K562 (cell line): Measurements from ENCODE around the gene ASMT. TPM values are rescaled to one million over a fixed set of nuclear protein-coding genes. Genes with fewer than 3 reads are reported as not detected.
A peak's percentile ranks its signal among the peaks of the same experiment; 100 is the strongest.

Experiments used
- JUN ChIP-seq, 2 experiments: sonication (generic) in 1 of 2; formaldehyde crosslinking in 1 of 2; IDR thresholded peaks; 2 replicates each; pipeline versions ENCODE4 v1.6.1 to v1.8.0; 2012 to 2022; ENCODE audit warnings: borderline replicate concordance in 2 of 2, mild to moderate bottlenecking in 2 of 2, improper control_type of control experiment in 1 of 2, low read depth in 1 of 2, low read length in 1 of 2, missing genetic modification reagents in 1 of 2
- KLF6 ChIP-seq: fragments of 250-450 bp; sonication (Bioruptor Pico); IDR thresholded peaks from 2 replicates; pipeline ENCODE4 v1.4.0; 2020; ENCODE audit warnings: mild to moderate bottlenecking, moderate library complexity, borderline replicate concordance
- NCOA2 ChIP-seq, 2 experiments: fragments of 450-650 bp; IDR thresholded peaks; 2 replicates each; pipeline ENCODE4 v1.6.1; 2018; ENCODE audit warnings: mild to moderate bottlenecking in 2 of 2, moderate library complexity in 1 of 2; ENCODE audit not compliant: partially characterized antibody in 2 of 2
- NR2F6 ChIP-seq: fragments of 450-650 bp; formaldehyde crosslinking; IDR thresholded peaks from 2 replicates; pipeline ENCODE4 v1.4.0; 2020; ENCODE audit warnings: mild to moderate bottlenecking
- RBFOX2 ChIP-seq: fragments of 200-400 bp; formaldehyde crosslinking; IDR thresholded peaks from 2 replicates; pipeline ENCODE4 v1.6.1; 2017; ENCODE audit warnings: low read depth, mild to moderate bottlenecking, low read length, moderate library complexity
- SRSF3 ChIP-seq: fragments of 200-400 bp; formaldehyde crosslinking; IDR thresholded peaks from 2 replicates; pipeline ENCODE4 v1.6.1; 2016; ENCODE audit warnings: mild to moderate bottlenecking, low read length, moderate library complexity; ENCODE audit not compliant: insufficient read depth
- TARDBP ChIP-seq: fragments of 450-650 bp; IDR thresholded peaks from 2 replicates; pipeline ENCODE4 v1.6.1; 2016
- polyA plus RNA-seq, 8 experiments: library from polyadenylated mRNA; depleted of rRNA in 4 of 8; stranded (reverse) in 5 of 8; unstranded in 3 of 8; fragments of >200 nt; fragmentation: Nextera tagmentation in 2 of 8; fragmentation: Illumina TruSeq in 1 of 8; extraction: Ambion mirVana in 2 of 8; extraction: Trizol in 1 of 8; gene quantifications; 2 replicates each; pipeline versions ENCODE4 v1.2.1 to v1.2.3, GENCODE V29; 2011 to 2014; ENCODE audit warnings: inconsistent platforms in 1 of 8, missing spikeins in 1 of 8
- total RNA-seq, 7 experiments: library from RNA; depleted of rRNA in 6 of 7; stranded (reverse); fragments of >200 nt in 6 of 7; fragmentation: Illumina TruSeq in 2 of 7; extraction: Trizol in 2 of 7; gene quantifications; 2 replicates each; pipeline versions ENCODE4 v1.2.1 to v1.2.3, GENCODE V29; 2011 to 2021; ENCODE audit warnings: low replicate concordance in 1 of 7
- TF ChIP-seq, protein P1 (sequence below): fragments of 450-650 bp; formaldehyde crosslinking; IDR thresholded peaks from 2 replicates; pipeline ENCODE4 v1.4.0; 2022; ENCODE audit warnings: missing genetic modification characterization
- TF ChIP-seq, protein P2 (sequence below): sonication (generic); formaldehyde crosslinking; IDR thresholded peaks from 2 replicates; pipeline ENCODE4 v1.8.0; 2022; ENCODE audit warnings: mild to moderate bottlenecking, missing genetic modification reagents
- TF ChIP-seq, protein P3 (sequence below): fragments of 450-650 bp; IDR thresholded peaks from one replicate; pipeline ENCODE4 v1.6.1; 2018; ENCODE audit warnings: mild to moderate bottlenecking, moderate library complexity; ENCODE audit not compliant: partially characterized antibody
- TF ChIP-seq, protein P4 (sequence below): fragments of 200-800 bp; sonication (Bioruptor generic); IDR thresholded peaks from 2 replicates; pipeline ENCODE4 v1.6.1; 2017; ENCODE audit warnings: missing genetic modification characterization, missing compliant biosample characterization

Gene ASMT
- total and polyA plus RNA-seq, 9 of the 15 experiments (the other 6 are each of a cell fraction or from before 2014, with no cell fraction given): 0.06 TPM; not detected in 8

DNA sequence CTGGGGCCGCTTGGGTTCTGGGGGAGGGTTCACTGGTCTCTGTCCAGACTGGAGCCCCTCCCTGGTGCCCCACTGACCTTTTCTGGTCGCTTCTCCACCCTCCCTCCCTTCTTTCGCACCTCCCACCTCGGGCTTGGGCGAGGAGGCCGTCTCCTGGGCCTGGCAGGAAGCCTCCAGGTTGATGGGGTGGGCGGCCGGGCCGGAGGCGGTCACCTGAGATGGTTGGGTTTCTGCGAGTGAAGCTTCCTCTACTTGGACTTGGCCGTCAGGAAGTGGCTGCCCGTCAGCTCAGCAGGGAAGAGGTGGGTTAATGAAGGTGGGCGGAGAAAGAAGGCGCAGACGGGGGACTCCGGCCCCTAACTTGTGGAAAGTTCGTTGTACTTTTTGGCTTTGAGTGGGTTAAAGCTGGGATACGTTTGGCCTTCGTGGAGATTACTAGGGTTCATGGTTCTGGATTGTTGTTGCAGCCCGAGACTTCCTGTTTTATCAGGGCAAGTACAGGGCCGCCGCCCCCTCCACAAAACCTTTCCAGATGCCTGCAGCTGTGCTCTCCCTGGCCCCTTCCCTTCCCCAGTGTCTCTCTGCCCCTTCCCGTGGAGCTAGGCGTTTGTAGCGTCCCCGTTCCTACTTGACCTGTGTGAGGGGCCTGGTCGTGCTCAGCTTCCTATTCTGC lies 22.3 kb upstream of the ASMT start (continued):
- no peak for TF ChIP-seq SRSF3
- TF ChIP-seq, protein P1, sequence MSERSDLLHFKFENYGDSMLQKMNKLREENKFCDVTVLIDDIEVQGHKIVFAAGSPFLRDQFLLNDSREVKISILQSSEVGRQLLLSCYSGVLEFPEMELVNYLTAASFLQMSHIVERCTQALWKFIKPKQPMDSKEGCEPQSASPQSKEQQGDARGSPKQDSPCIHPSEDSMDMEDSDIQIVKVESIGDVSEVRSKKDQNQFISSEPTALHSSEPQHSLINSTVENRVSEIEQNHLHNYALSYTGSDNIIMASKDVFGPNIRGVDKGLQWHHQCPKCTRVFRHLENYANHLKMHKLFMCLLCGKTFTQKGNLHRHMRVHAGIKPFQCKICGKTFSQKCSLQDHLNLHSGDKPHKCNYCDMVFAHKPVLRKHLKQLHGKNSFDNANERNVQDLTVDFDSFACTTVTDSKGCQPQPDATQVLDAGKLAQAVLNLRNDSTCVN (CRISPR knock-in tag): no peak
- TF ChIP-seq KLF6: no peak
- no peak for TF ChIP-seq NR2F6 (CRISPR knock-in tag)
- TF ChIP-seq, protein P2, sequence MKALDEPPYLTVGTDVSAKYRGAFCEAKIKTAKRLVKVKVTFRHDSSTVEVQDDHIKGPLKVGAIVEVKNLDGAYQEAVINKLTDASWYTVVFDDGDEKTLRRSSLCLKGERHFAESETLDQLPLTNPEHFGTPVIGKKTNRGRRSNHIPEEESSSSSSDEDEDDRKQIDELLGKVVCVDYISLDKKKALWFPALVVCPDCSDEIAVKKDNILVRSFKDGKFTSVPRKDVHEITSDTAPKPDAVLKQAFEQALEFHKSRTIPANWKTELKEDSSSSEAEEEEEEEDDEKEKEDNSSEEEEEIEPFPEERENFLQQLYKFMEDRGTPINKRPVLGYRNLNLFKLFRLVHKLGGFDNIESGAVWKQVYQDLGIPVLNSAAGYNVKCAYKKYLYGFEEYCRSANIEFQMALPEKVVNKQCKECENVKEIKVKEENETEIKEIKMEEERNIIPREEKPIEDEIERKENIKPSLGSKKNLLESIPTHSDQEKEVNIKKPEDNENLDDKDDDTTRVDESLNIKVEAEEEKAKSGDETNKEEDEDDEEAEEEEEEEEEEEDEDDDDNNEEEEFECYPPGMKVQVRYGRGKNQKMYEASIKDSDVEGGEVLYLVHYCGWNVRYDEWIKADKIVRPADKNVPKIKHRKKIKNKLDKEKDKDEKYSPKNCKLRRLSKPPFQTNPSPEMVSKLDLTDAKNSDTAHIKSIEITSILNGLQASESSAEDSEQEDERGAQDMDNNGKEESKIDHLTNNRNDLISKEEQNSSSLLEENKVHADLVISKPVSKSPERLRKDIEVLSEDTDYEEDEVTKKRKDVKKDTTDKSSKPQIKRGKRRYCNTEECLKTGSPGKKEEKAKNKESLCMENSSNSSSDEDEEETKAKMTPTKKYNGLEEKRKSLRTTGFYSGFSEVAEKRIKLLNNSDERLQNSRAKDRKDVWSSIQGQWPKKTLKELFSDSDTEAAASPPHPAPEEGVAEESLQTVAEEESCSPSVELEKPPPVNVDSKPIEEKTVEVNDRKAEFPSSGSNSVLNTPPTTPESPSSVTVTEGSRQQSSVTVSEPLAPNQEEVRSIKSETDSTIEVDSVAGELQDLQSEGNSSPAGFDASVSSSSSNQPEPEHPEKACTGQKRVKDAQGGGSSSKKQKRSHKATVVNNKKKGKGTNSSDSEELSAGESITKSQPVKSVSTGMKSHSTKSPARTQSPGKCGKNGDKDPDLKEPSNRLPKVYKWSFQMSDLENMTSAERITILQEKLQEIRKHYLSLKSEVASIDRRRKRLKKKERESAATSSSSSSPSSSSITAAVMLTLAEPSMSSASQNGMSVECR: no peak
- TF ChIP-seq NCOA2 (IDR thresholded peaks at IDR 0.05; ENCODE audit: partially characterized antibody in 2 of 2): no peak
- TF ChIP-seq, protein P3, sequence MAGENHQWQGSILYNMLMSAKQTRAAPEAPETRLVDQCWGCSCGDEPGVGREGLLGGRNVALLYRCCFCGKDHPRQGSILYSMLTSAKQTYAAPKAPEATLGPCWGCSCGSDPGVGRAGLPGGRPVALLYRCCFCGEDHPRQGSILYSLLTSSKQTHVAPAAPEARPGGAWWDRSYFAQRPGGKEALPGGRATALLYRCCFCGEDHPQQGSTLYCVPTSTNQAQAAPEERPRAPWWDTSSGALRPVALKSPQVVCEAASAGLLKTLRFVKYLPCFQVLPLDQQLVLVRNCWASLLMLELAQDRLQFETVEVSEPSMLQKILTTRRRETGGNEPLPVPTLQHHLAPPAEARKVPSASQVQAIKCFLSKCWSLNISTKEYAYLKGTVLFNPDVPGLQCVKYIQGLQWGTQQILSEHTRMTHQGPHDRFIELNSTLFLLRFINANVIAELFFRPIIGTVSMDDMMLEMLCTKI: no peak
- peak; percentile 43; the same call in 1 of the 2 replicates for TF ChIP-seq RBFOX2
- TF ChIP-seq, protein P4, sequence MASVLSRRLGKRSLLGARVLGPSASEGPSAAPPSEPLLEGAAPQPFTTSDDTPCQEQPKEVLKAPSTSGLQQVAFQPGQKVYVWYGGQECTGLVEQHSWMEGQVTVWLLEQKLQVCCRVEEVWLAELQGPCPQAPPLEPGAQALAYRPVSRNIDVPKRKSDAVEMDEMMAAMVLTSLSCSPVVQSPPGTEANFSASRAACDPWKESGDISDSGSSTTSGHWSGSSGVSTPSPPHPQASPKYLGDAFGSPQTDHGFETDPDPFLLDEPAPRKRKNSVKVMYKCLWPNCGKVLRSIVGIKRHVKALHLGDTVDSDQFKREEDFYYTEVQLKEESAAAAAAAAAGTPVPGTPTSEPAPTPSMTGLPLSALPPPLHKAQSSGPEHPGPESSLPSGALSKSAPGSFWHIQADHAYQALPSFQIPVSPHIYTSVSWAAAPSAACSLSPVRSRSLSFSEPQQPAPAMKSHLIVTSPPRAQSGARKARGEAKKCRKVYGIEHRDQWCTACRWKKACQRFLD (CRISPR knock-in tag): no peak
- TF ChIP-seq JUN (IDR thresholded peaks at IDR 0.05; ENCODE audit: borderline replicate concordance, low read depth, low read length): no peak
- TF ChIP-seq JUN (CRISPR knock-in tag; IDR thresholded peaks at IDR 0.05; ENCODE audit: borderline replicate concordance): no peak
- no peak for TF ChIP-seq TARDBP
